ENCODE data around the gene TMEM94.

TMEM94 gene

GRCh38 chr17:75525806-75526554 lies 69.5 kb downstream of the TMEM94 start:
- no peak for DNase-seq (ENCODE audit: low spot score)

GRCh38 chr17:75526555-75527270 lies 70.3 kb downstream of the TMEM94 start:
- DNase-seq (ENCODE audit: low spot score): no peak

- DNase-seq (ENCODE audit: low spot score): no peak
These were observed 74.6 kb downstream of the TMEM94 start for GRCh38 chr17:75530837-75531720.

- no peak for DNase-seq (ENCODE audit: low spot score)
These were observed 75.3 kb downstream of the TMEM94 start for GRCh38 chr17:75531721-75532072.

GRCh38 chr17:75535119-75535537 lies 78.7 kb downstream of the TMEM94 start:
- no peak for DNase-seq (ENCODE audit: low spot score)

GRCh38 chr17:75535871-75536270 lies 79.4 kb downstream of the TMEM94 start:
- DNase-seq (ENCODE audit: low spot score): no peak

- DNase-seq (ENCODE audit: low spot score): no peak
These were observed 79.9 kb downstream of the TMEM94 start for GRCh38 chr17:75536366-75536765.

GRCh38 chr17:75539967-75540729 lies 83.7 kb downstream of the TMEM94 start:
- DNase-seq (ENCODE audit: low spot score): no peak

- no peak for DNase-seq (ENCODE audit: low spot score)
These were observed 84.6 kb downstream of the TMEM94 start for GRCh38 chr17:75540923-75541503.

- no peak for DNase-seq (ENCODE audit: low spot score)
These were observed 85.8 kb downstream of the TMEM94 start for GRCh38 chr17:75542229-75542628.

- no peak for DNase-seq (ENCODE audit: low spot score)
These were observed 86.4 kb downstream of the TMEM94 start for GRCh38 chr17:75542728-75543336.

GRCh38 chr17:75544250-75544649 lies 87.8 kb downstream of the TMEM94 start:
- DNase-seq (ENCODE audit: low spot score): no peak

- no peak for DNase-seq (ENCODE audit: low spot score)
These were observed 89.7 kb downstream of the TMEM94 start for GRCh38 chr17:75546181-75546580.

- no peak for DNase-seq (ENCODE audit: low spot score)
These were observed 90.7 kb downstream of the TMEM94 start for GRCh38 chr17:75547091-75547490.

- no peak for DNase-seq (ENCODE audit: low spot score)
These were observed 92.4 kb downstream of the TMEM94 start for GRCh38 chr17:75548813-75549212.

Measured in RKO (cell line).